GM12872 (cell line): ENCODE measurements around the gene KLHL12.
A peak's percentile ranks its signal among the peaks of the same experiment; 100 is the strongest.

ENCODE experiments used
- TF ChIP-seq, protein P1 (sequence below): IDR thresholded peaks from 3 replicates; pipeline ENCODE4 v1.5.1; 2011; ENCODE audit warnings: low read depth, mild to moderate bottlenecking, low read length, moderate library complexity; ENCODE audit not compliant: insufficient read depth

KLHL12 gene

DNA sequence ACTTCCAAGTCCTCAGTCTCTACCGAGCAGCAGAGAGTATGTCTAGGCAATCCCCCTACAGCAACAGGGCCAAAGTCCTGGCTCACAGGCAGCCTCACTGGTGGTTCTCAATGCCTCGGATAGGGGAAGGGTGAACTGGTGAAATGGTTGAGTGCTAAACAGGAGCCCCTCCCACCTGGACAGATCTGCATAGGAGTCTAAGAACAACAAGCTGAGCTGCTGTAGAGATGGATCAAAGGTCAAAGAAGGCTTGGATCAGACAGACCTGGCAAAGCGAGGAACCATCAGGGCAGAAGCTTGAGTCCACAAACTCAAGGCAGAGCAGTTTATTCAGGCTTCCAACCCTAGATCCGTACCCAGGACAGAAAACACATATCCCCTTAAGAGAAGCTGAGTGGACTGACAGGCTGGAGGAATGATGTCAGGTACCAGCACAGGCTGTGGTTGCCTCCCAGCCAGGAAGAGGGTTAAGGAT lies 69.9 kb downstream of the KLHL12 start:
- TF ChIP-seq, protein P1, sequence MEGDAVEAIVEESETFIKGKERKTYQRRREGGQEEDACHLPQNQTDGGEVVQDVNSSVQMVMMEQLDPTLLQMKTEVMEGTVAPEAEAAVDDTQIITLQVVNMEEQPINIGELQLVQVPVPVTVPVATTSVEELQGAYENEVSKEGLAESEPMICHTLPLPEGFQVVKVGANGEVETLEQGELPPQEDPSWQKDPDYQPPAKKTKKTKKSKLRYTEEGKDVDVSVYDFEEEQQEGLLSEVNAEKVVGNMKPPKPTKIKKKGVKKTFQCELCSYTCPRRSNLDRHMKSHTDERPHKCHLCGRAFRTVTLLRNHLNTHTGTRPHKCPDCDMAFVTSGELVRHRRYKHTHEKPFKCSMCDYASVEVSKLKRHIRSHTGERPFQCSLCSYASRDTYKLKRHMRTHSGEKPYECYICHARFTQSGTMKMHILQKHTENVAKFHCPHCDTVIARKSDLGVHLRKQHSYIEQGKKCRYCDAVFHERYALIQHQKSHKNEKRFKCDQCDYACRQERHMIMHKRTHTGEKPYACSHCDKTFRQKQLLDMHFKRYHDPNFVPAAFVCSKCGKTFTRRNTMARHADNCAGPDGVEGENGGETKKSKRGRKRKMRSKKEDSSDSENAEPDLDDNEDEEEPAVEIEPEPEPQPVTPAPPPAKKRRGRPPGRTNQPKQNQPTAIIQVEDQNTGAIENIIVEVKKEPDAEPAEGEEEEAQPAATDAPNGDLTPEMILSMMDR, result no peak

DNA sequence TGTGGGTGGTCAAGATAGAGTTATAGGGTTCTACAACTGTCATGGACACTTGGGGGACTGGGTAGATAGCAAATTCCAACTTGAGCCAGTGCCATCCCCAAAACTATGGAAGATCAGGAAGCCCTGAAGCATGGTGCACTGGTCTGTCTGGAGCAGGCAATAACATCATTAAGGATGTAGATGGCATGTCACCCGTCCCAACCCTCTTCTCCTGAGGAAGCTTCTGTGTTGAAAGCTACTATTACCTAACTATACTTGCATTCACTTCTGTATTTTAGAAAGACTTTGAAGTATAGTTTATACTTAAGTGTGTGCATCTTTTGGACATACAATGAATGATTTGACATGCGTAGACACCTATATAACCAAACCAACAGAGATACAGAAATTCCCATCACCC lies 71.0 kb downstream of the KLHL12 start:
- TF ChIP-seq, protein P1, result no peak

DNA sequence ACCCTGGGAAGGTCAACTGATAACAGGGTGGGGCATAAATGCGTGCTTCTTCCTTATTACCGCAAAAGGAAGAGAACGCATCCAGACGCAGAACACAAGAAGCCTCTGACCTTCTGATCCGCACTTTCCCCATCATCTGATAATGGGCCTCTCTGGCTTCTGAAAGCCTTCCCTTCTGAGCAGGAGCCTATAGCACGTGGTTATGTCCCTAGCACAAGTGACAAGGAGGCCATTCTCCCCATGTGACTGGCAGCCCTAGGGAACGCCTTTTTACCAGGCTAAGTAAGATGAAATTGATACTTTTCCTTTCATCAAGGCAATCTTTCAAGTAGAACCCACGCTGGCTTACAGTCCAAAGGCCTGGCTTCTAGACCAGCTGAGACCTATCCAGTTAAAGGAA lies 72.2 kb downstream of the KLHL12 start:
- TF ChIP-seq, protein P1, result no peak

DNA sequence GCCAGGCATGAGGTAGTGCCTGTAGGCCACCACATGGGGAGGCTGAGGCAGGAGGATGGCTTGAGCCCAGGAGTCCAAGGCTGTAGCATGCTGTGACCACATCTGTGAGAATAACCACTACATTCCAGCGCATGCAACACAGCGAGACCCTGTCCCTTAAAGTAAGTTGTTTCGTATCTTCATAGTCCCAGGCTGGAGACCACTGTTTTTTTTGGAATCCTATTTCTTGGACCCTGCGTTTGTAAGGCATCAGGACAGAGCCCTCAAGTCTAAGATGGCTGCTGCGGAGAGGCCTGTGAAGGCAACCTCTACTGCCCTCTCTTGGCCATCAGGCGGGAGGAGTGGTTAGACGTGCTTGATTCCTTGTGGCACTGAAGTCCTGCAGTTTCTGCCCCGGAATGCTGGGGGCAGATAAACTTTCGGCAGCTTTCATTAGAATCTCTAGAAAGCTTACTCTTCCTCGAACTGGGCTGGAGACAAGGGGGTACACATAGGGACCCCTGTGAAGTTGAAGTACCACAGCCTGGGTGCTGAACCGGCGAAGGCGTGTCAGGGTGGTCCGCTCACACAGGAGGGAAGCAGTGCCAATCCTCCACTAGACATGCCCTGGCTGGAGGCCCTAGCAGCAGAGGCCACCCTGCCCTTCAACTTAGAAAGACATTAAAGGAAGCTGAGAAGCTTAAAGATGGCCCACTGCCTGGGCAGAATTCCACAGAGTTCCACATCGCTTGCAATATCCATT lies 74.7 kb downstream of the KLHL12 start:
- TF ChIP-seq, protein P1, result 0 out of 3 replicates have a peak, but pooled peaks have one; percentile 32

DNA sequence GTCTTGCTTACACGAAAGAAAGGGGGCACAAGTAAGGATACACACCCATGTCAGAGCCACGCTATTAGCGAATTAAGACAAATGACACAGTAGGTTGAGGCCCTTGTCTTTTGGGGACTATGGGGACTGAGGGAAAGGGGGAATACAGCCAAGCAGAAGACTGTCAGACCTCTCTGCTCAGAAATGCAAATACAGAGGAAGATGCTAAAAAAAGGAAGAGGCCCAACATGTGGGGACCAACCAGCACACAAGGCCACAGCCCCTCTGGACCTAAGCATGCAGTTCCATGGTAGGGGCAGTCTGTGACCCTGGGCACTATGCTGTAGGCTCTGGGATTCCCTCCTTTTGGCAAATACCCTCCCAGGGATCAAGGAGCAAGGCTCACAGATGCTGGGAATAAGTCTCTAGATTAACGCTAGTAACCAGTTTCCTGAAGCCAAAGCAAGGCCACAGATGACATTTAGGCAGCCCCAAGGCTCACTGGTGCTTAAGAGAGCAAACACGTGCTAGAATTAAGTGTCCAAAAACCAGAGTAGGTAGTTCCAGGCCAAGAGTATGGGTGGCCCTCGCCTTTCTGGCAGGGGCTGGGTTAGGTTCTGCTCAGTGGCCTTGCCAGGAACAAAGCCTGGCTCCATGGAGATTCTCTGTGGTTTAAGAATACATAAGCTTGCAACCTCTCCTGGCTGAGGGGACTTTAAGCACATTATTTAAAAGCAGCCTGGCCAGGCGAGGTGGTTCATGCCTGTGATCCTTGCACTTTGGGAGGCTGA lies 76.3 kb downstream of the KLHL12 start:
- TF ChIP-seq, protein P1, result no peak

DNA sequence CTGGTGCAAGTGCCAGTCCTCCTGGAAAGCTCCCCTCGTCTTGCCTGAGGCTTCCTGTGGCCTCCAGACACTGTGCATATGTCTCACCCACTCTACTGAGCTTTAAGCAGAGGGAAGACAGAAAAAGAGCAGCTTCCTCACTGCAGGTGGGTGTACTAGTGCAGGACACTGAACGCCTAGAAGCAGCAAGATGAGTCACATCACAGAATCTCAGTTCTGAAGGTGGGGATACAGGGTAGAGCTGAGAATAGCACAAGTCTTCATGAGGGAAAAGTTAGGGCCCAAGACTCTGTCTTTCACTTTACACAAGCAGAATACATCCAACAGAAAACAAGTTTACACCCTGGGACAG lies 78.9 kb downstream of the KLHL12 start:
- TF ChIP-seq, protein P1, result no peak

DNA sequence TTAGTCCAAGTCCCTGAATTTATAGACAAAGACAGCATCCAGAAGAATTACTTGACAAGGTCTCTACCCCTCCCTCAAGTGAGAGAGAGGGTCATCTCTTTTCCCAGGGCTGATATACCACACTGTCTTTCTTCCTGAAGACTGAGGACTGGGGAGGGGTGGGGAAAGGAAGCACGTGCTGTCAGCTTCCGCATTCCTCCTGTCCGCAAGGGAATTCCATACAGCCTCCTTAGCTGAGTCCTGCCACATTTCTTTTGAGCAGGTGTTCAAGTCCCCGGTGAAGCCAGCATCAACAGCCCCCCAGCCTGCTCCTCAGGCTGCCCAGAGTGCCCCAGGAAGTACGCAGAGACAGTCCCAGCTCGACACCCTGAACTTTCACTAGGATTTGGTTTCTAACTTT lies 82.1 kb downstream of the KLHL12 start:
- TF ChIP-seq, protein P1, result no peak
